ENCODE data around the gene CBLC. TPM values are rescaled to one million over a fixed set of nuclear protein-coding genes. Genes with fewer than 3 reads are reported as not detected.

CBLC gene
- polyA plus RNA-seq, 1 donor from 2014 or later: not detected

DNA sequence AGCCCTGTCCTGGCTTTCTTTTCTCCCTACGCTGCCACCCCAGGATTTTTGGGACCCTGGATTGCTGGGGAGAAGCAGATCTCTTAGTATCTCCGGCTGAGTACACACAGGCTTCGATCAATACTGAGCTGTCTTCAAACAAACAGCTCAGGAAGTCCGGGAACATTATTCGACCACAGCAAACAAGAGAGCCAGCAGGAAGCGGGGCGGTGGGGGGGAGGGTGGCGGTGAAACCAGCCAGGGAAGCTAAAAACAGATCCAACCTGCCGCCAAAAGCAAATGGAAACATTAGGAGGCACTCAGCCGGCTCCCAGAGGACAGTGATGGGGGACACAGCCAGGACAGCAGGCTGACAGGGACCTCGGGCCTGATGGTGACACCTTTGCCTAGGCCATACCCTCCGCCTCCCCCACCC lies 19.0 kb downstream of the CBLC start (continued):
- TF ChIP-seq REST (IDR thresholded peaks at IDR 0.05; ENCODE audit: borderline replicate concordance) (no peak), MXI1 (conservative IDR thresholded peaks at IDR 0.05; ENCODE audit: poor library complexity, severe bottlenecking) (no peak), SMC3 (conservative IDR thresholded peaks at IDR 0.05; ENCODE audit: poor library complexity) (no peak)

- no peaks in the 10 kb centered on the region for H3K9me2 ChIP-seq (ENCODE audit: insufficient read depth, low read length)
- no peak overlapping the region for H3K4me3 ChIP-seq (ENCODE audit: low read length)
- H3K9me3 ChIP-seq (ENCODE audit: low read length): no peaks in the 10 kb centered on the region
- H3K79me2 ChIP-seq (replicated peaks; ENCODE audit: insufficient read depth, low read length): no peaks in the 10 kb centered on the region
- no peaks in the 10 kb centered on the region for H3K36me3 ChIP-seq (ENCODE audit: insufficient read depth, low read length)
- no peak overlapping the region for H2AFZ ChIP-seq (ENCODE audit: low read depth, low read length)
- TF ChIP-seq MXI1 (conservative IDR thresholded peaks at IDR 0.05; ENCODE audit: poor library complexity, severe bottlenecking) (no peak), TAF1 (IDR thresholded peaks at IDR 0.05; ENCODE audit: low read depth) (no peak), SMC3 (conservative IDR thresholded peaks at IDR 0.05; ENCODE audit: poor library complexity) (no peak), RAD21 (conservative IDR thresholded peaks at IDR 0.05) (no peak), EP300 (conservative IDR thresholded peaks at IDR 0.05; ENCODE audit: poor library complexity, severe bottlenecking) (no peak), POLR2AphosphoS5 (IDR thresholded peaks at IDR 0.05) (no peak), CTCF (IDR thresholded peaks at IDR 0.05; ENCODE audit: poor library complexity, severe bottlenecking) (no peak), EZH2 (IDR thresholded peaks at IDR 0.05; ENCODE audit: borderline replicate concordance, insufficient read depth, low read length, poor library complexity, severe bottlenecking) (no peak), REST (IDR thresholded peaks at IDR 0.05; ENCODE audit: borderline replicate concordance) (no peak)
- no peak overlapping the region for H3K9ac ChIP-seq (ENCODE audit: low read length)
- H3K4me2 ChIP-seq (ENCODE audit: low read length): no peak overlapping the region
- H3K27ac ChIP-seq (ENCODE audit: low read length): no peak overlapping the region
- H3F3A ChIP-seq (ENCODE audit: insufficient read depth, low read length, poor library complexity, severe bottlenecking): no peaks in the 10 kb centered on the region
- no peaks in the 10 kb centered on the region for H3K27me3 ChIP-seq (ENCODE audit: insufficient read depth, low read depth, low read length)
- no peaks in the 10 kb centered on the region for H4K20me1 ChIP-seq (ENCODE audit: insufficient read depth)
Observed at GRCh38 chr19:44799627-44800346, 22.1 kb downstream of the CBLC start.

Measured in neural cell (in vitro differentiated cells).